ENCODE data around the gene BMPR1B. TPM values are rescaled to one million over a fixed set of nuclear protein-coding genes. Genes with fewer than 3 reads are reported as not detected.

The BMPR1B gene
- not detected in 2 replicates for total RNA-seq

DNA sequence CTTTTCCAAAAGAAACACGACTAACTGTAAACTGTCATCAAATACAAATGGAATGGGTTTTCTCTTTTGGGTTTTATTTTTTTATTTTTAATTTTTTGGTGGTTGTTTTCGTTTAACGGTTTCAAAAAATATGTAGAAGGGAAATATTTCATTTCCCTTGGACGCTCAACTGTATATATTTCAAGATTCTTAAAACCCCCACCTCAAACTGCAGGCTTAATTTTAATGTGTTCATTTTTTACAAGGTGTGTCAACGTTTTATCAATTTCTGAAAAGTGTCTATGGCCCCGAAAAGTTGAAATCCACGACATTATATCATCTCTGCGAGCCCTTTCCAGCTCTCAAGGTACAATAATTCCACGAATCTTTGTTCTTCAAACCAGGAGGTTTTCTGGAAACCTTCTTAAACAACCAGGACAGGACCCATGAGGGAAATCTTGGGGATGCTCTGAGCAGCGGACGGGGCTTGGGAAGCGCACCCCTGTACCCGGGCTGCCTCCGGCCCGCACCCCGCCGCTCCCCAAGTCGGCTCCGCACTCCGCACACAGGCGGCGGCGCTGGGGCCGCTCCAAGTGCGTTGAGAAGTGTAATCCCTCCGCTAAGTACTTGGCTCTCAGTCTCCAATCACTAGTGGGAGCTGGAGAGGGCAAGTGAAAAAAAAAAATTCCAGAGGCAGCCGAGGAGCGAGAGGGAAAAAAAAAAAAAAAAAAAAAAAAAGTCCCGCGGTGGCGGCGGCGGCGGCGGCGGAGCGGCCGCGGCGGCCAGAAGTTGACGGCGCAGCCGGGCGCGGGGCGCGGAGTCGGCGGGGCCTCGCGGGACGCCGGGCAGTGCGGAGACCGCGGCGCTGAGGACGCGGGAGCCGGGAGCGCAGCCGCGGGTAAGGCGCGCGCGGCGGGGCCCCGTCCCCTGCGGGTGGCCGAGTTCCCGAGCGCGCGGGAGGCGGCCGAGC, at the start of gene BMPR1B:
TSS of gene BMPR1B (plus strand) at position 764 of the 949 bp plus-strand sequence. CDS start 346,470 bp downstream, outside the sequence.
- Mint-ChIP-seq H3K4me1 (ENCODE audit: low read depth) (peaks cover 16% of the 10 kb centered on the region), H3K4me3 (peak within 1 kb of the TSS; percentile 69), H3K36me3 (ENCODE audit: low read depth) (no peaks in the 10 kb centered on the region), H3K27me3 (ENCODE audit: insufficient read depth) (peaks cover 61% of the 10 kb centered on the region), H3K27ac (no peak within 1 kb of the TSS), H3K9me3 (no peaks in the 10 kb centered on the region)
- no peak for DNase-seq (ENCODE audit: low spot score)
- intact Hi-C loops (cut with micrococcal nuclease): no loop called here

DNA sequence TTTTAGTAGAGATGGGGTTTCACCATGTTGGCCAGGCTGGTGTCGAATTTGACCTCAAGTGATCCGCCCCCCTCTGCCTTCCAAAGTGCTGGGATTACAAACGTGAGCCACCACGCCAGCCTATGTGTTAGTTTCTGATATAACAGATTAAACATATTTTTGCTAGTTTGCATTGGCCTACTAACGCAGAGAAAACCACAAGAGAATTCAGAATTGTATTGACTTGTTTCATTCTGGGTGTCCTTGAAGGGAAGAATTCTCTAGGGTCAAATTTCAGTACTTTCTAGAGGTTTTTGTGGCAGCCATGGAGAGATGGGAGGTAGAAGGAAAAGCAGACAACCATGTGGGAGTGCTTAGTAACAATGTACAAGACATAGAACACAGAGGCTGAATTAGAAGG, 46.1 kb upstream of the BMPR1B start:
- Mint-ChIP-seq H3K27me3 (ENCODE audit: insufficient read depth) (no peaks in the 10 kb centered on the region), H3K4me3 (no peak overlapping the region), H3K4me1 (ENCODE audit: low read depth) (no peaks in the 10 kb centered on the region), H3K9me3 (no peaks in the 10 kb centered on the region), H3K36me3 (ENCODE audit: low read depth) (no peaks in the 10 kb centered on the region), H3K27ac (no peak overlapping the region)
- DNase-seq (ENCODE audit: low spot score): no peak
- intact Hi-C loops (cut with micrococcal nuclease): no loop called here

DNA sequence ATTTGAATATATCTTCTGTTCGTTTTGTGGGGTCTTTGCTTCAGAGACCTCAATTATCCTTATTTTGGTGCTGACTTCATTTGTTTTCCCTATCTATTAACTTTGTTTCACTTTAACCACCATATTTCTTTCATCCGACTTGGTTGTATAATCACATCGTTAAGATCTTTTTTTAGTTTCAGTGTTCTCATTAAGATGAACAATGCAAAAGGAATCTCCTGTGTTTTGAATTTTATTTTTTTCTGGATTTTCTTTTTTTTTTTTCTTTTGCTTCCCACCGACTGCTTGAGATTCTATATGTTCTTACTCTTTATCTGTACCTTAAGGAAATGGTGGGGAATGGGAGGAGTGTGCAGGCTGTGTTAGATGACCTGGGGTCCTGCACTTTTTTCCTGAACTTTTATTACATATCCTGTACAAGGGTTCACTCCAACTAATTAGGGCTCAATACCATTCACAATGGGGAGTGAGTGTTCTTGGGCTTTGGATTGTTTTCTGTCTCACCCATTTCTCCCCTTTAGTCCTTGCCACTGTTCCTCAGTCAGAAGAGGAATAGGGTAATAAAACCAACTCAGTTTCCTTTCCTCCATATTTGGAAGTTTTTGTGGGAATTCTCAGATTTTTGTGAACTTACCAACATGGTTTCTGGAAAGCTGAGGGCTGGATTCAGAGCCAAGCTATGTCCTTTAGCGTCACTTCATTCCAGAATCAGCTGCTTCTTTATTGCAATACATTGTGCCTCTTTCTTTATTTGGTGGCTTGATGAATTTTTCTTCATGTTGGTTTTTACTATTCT, 43.2 kb upstream of the BMPR1B start:
- intact Hi-C loops (cut with micrococcal nuclease): no loop called here
- Mint-ChIP-seq H3K9me3 (no peaks in the 10 kb centered on the region), H3K27ac (no peak overlapping the region), H3K4me1 (ENCODE audit: low read depth) (no peaks in the 10 kb centered on the region), H3K27me3 (ENCODE audit: insufficient read depth) (no peaks in the 10 kb centered on the region), H3K36me3 (ENCODE audit: low read depth) (no peaks in the 10 kb centered on the region), H3K4me3 (no peak overlapping the region)
- DNase-seq (ENCODE audit: low spot score): no peak

DNA sequence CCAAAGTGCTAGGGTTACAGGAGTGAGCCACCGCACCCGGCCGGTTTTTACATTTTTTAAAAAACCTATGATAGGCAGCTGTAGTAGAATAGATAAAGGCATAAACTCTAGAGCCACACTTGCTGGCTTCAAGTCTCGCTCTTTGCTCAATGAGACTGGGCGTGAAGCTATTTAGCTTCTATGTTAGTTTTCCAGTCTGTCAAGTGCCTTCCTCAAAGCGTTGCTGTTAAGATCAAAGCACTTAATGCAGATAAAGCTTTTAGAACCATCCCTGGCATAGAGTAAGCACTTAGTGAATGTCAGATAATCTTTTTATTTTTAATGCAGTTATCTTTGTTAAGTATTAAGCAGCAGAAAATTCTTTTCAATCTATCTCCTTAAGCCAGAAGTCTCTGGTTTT, 42.0 kb upstream of the BMPR1B start:
- Mint-ChIP-seq H3K9me3 (no peaks in the 10 kb centered on the region), H3K4me3 (no peak overlapping the region), H3K27me3 (ENCODE audit: insufficient read depth) (no peaks in the 10 kb centered on the region), H3K36me3 (ENCODE audit: low read depth) (no peaks in the 10 kb centered on the region), H3K4me1 (ENCODE audit: low read depth) (no peaks in the 10 kb centered on the region), H3K27ac (no peak overlapping the region)
- no peak for DNase-seq (ENCODE audit: low spot score)
- intact Hi-C loops (cut with micrococcal nuclease): no loop called here

DNA sequence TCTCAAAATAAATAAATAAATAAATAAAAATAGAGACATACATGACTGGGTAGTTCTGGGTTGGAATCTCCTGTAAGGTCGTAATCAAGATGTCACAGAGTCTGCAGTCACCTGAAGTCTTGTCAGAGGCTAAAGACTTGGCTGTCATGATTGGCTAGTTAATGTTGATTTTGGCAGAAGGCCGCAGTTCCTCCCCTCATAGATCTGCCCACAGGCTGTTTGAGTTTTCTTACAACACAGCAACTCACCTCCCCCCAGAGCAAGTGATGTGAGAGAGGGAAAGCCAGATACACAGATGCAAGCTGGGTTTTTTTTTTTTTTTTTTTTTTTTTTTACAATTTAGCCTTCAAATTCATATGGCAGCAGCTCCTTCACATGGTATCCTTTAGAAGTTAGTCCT, 36.4 kb upstream of the BMPR1B start:
- intact Hi-C loops (cut with micrococcal nuclease): no loop called here
- DNase-seq (ENCODE audit: low spot score): no peak
- H3K4me3 Mint-ChIP-seq: no peak overlapping the region
- peaks cover 4% of the 10 kb centered on the region for H3K27me3 Mint-ChIP-seq (ENCODE audit: insufficient read depth)
- H3K36me3 Mint-ChIP-seq (ENCODE audit: low read depth): no peaks in the 10 kb centered on the region
- no peaks in the 10 kb centered on the region for H3K4me1 Mint-ChIP-seq (ENCODE audit: low read depth)
- H3K27ac Mint-ChIP-seq: no peak overlapping the region
- no peaks in the 10 kb centered on the region for H3K9me3 Mint-ChIP-seq

DNA sequence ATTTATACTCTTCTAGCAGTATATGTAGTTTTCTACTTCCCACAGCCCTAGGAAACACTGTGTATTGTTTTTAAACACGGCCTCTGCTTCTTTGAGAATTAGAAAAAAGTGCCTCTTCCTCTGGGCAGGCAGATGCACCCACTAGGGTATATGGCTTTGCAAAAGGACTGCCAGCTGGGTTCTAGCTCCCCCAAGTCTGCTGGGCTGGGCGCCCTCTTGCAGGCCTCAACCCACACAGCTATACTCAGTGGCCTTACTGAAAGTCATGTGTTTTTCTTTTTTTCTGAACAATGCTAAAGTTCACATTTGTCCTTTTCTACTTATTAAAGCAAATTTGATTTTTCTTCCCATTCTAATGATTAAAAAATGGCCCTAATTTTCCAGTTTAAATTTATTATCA, 35.5 kb upstream of the BMPR1B start:
- Mint-ChIP-seq H3K27me3 (ENCODE audit: insufficient read depth) (peaks cover 4% of the 10 kb centered on the region), H3K9me3 (no peaks in the 10 kb centered on the region), H3K4me3 (no peak overlapping the region), H3K4me1 (ENCODE audit: low read depth) (no peaks in the 10 kb centered on the region), H3K36me3 (ENCODE audit: low read depth) (no peaks in the 10 kb centered on the region), H3K27ac (no peak overlapping the region)
- no peak for DNase-seq (ENCODE audit: low spot score)
- intact Hi-C loops (cut with micrococcal nuclease): no loop called here

DNA sequence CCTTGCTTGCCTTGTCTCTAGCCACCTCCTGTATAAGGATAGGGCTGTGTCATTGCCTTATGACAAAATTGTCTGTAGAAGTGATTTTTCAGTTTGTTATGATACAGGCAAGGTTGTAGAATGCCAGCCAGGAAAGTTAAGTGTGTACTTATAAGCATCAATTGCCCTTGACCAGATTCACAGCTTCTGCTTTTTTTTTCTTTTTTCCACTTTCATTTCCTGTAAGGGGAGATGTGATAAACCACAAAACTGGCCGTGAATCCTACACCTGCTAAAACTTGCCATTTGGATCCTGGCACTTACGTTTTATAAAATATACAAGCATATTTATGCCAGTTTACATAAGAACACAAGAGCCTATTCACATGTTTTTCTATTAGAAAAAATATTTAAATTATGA, 35.0 kb upstream of the BMPR1B start:
- no peak overlapping the region for H3K27ac Mint-ChIP-seq
- H3K4me3 Mint-ChIP-seq: no peak overlapping the region
- H3K36me3 Mint-ChIP-seq (ENCODE audit: low read depth): no peaks in the 10 kb centered on the region
- intact Hi-C loops (cut with micrococcal nuclease): no loop called here
- peaks cover 6% of the 10 kb centered on the region for H3K27me3 Mint-ChIP-seq (ENCODE audit: insufficient read depth)
- no peaks in the 10 kb centered on the region for H3K9me3 Mint-ChIP-seq
- no peak for DNase-seq (ENCODE audit: low spot score)
- no peaks in the 10 kb centered on the region for H3K4me1 Mint-ChIP-seq (ENCODE audit: low read depth)

DNA sequence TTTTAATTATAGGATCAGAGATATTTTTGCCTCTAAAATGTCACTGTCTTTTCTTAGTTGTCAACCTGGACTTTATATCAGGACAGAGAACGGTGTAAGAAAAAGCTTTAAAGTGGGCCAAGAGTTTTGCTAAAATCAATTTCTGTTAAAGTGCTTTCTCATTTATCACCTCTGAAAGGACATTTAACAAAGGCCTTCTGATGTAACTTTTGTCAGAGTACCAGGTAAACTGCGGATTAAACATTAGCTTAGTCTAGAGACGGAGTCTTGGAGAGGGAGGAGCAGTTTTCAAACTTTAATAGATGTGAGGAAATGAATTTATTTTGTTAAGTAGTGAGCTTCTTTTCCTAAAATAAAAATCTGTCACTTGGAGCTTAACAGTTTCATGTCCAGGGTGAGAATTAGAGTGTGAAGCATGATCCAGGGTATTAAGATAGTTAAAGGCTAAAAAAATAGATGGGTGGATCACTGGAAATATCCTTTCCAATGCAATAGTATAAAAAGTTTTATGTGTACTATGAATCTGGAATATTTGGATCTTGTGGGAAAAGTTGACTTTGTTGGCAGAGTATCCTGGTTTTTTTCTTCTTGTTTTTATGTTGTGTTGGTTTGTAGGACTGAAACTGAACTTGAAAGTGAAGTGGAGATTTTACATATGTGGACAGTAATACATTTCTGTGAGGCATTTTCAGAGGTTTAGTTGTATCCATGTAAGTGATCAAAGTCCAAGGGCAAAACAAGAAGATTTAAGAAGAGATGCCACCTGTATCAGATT, 33.6 kb upstream of the BMPR1B start:
- DNase-seq (ENCODE audit: low spot score): no peak
- Mint-ChIP-seq H3K27ac (no peak overlapping the region), H3K36me3 (ENCODE audit: low read depth) (no peaks in the 10 kb centered on the region), H3K9me3 (no peaks in the 10 kb centered on the region), H3K4me3 (no peak overlapping the region), H3K4me1 (ENCODE audit: low read depth) (no peaks in the 10 kb centered on the region), H3K27me3 (ENCODE audit: insufficient read depth) (peaks cover 6% of the 10 kb centered on the region)
- intact Hi-C loops (cut with micrococcal nuclease): no loop called here

DNA sequence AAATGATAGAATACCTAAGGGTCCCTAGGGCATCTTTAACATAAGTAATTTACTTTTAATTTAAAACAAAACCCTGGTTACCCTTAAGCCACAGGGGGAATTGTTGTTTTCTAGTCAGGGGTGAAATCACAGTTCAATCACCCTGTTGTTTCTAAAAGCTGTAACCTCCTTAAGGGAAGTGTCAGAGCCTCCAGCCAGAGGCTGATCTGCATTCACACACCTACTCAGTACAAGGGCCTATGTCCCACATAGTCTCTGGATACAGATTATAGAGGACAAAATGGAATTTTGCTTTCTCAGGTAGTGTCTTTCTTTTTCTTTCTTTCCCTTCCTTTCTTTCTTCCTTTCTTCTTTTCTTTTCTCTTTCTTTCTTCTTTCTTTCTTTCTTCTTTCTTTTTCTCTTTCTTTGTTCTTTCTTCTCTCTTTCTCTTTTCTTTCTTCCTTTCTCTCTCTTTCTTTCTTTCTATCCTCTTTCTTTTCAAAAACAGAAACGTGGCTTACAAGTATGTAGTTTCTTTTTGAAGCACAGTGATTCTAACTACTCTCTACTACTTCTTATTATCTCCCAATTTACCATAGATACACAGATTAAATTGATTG, 31.1 kb upstream of the BMPR1B start:
- H3K36me3 Mint-ChIP-seq (ENCODE audit: low read depth): no peaks in the 10 kb centered on the region
- intact Hi-C loops (cut with micrococcal nuclease): no loop called here
- no peak overlapping the region for H3K27ac Mint-ChIP-seq
- peaks cover 6% of the 10 kb centered on the region for H3K27me3 Mint-ChIP-seq (ENCODE audit: insufficient read depth)
- H3K4me1 Mint-ChIP-seq (ENCODE audit: low read depth): no peaks in the 10 kb centered on the region
- no peaks in the 10 kb centered on the region for H3K9me3 Mint-ChIP-seq
- H3K4me3 Mint-ChIP-seq: no peak overlapping the region
- no peak for DNase-seq (ENCODE audit: low spot score)

DNA sequence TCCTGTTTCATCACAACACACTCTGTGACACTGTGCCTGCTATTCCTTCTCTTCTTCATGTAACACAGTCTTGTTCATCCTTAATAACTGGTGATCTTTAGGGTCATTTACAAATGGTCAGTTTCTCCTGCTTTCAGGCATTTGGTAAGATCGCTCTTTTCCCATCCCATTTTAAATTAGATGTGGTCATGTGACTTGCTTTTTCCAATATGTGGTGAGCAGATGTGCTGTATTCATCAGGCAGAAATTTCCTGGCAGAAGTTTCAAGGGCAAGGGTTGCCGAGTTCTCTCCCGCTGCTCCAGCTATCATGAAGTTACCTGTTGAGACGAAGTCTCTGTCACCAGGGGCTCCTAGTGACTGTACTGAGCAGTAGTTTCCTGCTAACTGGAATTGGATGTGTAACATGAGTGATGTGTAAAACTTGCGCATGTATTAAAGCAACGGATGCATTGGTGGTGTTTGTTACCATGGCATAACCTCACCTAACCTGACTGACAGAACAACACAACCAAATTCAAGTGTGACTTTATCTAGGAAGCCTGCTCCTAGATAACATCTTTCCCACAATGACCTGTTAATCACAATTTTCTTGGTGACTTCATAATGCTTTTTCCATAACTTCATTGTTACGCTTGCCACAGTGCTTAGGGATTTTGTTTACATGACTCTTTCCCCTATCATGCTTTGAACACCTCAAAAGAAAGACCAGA, 29.5 kb upstream of the BMPR1B start:
- no peak overlapping the region for H3K4me3 Mint-ChIP-seq
- no peak overlapping the region for H3K27ac Mint-ChIP-seq
- peaks cover 4% of the 10 kb centered on the region for H3K27me3 Mint-ChIP-seq (ENCODE audit: insufficient read depth)
- intact Hi-C loops (cut with micrococcal nuclease): no loop called here
- no peak for DNase-seq (ENCODE audit: low spot score)
- H3K36me3 Mint-ChIP-seq (ENCODE audit: low read depth): no peaks in the 10 kb centered on the region
- no peaks in the 10 kb centered on the region for H3K9me3 Mint-ChIP-seq
- no peaks in the 10 kb centered on the region for H3K4me1 Mint-ChIP-seq (ENCODE audit: low read depth)

DNA sequence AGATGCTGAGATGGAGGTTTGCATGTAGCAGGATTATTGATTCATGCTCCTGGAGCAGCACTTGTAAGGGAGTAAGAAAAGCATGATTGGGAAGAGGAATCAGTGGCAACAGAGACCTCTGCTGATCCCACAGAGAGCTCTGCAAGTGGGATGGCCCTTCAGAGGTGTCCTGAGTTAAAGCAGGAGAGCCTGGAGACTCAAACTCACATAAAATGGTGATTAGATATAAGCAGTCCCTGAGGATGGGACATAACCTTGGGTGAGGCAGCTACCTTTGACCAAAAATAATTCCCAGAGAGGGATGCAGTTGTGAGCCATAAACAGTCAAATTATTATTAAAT, 25.4 kb upstream of the BMPR1B start:
- H3K36me3 Mint-ChIP-seq (ENCODE audit: low read depth): no peaks in the 10 kb centered on the region
- H3K4me3 Mint-ChIP-seq: no peak overlapping the region
- no peaks in the 10 kb centered on the region for H3K9me3 Mint-ChIP-seq
- intact Hi-C loops (cut with micrococcal nuclease): no loop called here
- peaks cover 2% of the 10 kb centered on the region for H3K27me3 Mint-ChIP-seq (ENCODE audit: insufficient read depth)
- no peak for DNase-seq (ENCODE audit: low spot score)
- H3K27ac Mint-ChIP-seq: no peak overlapping the region
- H3K4me1 Mint-ChIP-seq (ENCODE audit: low read depth): no peaks in the 10 kb centered on the region

DNA sequence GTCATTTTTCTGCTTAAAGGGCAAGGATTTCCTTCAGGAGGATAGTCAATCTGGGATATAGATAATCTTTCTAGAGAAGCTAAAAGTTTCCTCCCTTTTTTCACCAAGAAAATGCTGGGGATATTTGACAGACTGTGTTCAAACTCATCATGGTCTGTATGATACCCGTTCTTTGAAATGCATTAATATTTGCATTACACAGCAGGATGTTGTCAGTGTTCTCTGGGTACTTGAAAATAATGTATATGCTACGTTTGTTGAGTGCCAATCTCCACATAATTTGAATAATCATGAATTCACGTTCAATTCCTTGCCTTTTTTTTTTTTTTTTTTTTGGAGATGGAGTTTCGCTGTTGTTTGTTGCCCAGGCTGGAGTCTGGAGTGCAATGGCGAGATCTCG, 18.0 kb upstream of the BMPR1B start:
- Mint-ChIP-seq H3K27me3 (ENCODE audit: insufficient read depth) (no peaks in the 10 kb centered on the region), H3K36me3 (ENCODE audit: low read depth) (no peaks in the 10 kb centered on the region), H3K4me3 (no peak overlapping the region), H3K27ac (no peak overlapping the region), H3K4me1 (ENCODE audit: low read depth) (no peaks in the 10 kb centered on the region), H3K9me3 (no peaks in the 10 kb centered on the region)
- no peak for DNase-seq (ENCODE audit: low spot score)
- intact Hi-C loops (cut with micrococcal nuclease): loop anchor here (10.0 kb wide), 1 partner anchor 635 kb away; no protein-coding TSS in a partner anchor
